SJSA1 (cell line): ENCODE results near the gene OR6J1. TPM values are rescaled to one million over a fixed set of nuclear protein-coding genes. Genes with fewer than 3 reads are reported as not detected.

Experiments used
- DNase-seq, 2 experiments: peaks; one replicate each; pipeline ENCODE4 v3.0.0-alpha.2; 2015 to 2020; ENCODE audit warnings: low spot score in 2 of 2, low read depth in 1 of 2
- H3K27ac ChIP-seq: fragments of 250-450 bp; sonication (Bioruptor Pico); 2 replicates; pipeline ENCODE4 v1.5.1; 2020; ENCODE audit warnings: mild to moderate bottlenecking, moderate library complexity
- H3K27me3 ChIP-seq: fragments of 250-450 bp; sonication (Bioruptor Pico); replicated peaks from 2 replicates; pipeline ENCODE4 v1.5.1; 2020; ENCODE audit warnings: mild to moderate bottlenecking, moderate library complexity
- H3K36me3 ChIP-seq: fragments of 250-450 bp; sonication (Bioruptor Pico); 2 replicates; pipeline ENCODE4 v1.5.1; 2020; ENCODE audit warnings: mild to moderate bottlenecking
- H3K4me1 ChIP-seq: fragments of 250-450 bp; sonication (Bioruptor Pico); replicated peaks from 2 replicates; pipeline ENCODE4 v1.6.1; 2021; ENCODE audit warnings: mild to moderate bottlenecking
- H3K4me3 ChIP-seq: fragments of 250-450 bp; sonication (Bioruptor Pico); 2 replicates; pipeline ENCODE4 v1.5.1; 2020; ENCODE audit warnings: mild to moderate bottlenecking
- H3K9me3 ChIP-seq: fragments of 250-450 bp; sonication (Bioruptor Pico); replicated peaks from 2 replicates; pipeline ENCODE4 v1.5.1; 2020; ENCODE audit warnings: mild to moderate bottlenecking
- total RNA-seq: library from RNA; depleted of rRNA; stranded (reverse); fragments of >200 nt; shearing (Covaris generic); gene quantifications from 2 replicates; pipeline ENCODE4 v1.2.3, GENCODE V29; 2014

OR6J1 gene
- total RNA-seq, 1 experiment from 2014 or later: not detected

DNA sequence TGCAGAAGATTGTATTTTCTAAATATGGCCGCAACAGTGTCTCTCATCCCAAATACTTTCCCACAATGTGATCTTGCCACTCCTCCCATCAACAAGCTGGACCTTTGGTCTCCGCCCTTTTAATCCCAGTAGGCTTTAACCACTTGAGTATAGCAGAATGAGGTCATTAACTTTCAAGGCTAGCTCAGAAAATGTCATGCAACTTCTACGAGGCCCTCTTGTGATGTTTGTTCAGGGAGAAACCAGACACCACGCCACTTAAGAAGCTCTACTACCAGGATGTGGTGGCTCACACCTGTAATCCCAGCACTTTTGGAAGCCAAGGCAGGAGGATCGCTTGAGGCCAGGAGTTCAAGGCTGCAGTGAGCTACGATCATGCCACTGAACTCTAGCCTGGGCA lies 20.1 kb upstream of the OR6J1 start:
- Histone ChIP-seq H3K4me3 (no peak overlapping the region), H3K4me1 (no peaks in the 10 kb centered on the region), H3K27ac (no peak overlapping the region), H3K36me3 (no peaks in the 10 kb centered on the region), H3K27me3 (no peaks in the 10 kb centered on the region), H3K9me3 (no peaks in the 10 kb centered on the region)
- no peak for DNase-seq

- Histone ChIP-seq H3K27me3 (no peaks in the 10 kb centered on the region), H3K4me1 (no peaks in the 10 kb centered on the region), H3K9me3 (no peaks in the 10 kb centered on the region), H3K36me3 (no peaks in the 10 kb centered on the region), H3K27ac (no peak overlapping the region), H3K4me3 (no peak overlapping the region)
- no peak for DNase-seq
Measured at GRCh38 chr14:22660654-22661053, 16.5 kb upstream of the OR6J1 start.

- Histone ChIP-seq H3K27me3 (no peaks in the 10 kb centered on the region), H3K9me3 (no peaks in the 10 kb centered on the region), H3K4me1 (no peaks in the 10 kb centered on the region), H3K27ac (no peak overlapping the region), H3K36me3 (no peaks in the 10 kb centered on the region), H3K4me3 (no peak overlapping the region)
- no peak for DNase-seq
Measured at GRCh38 chr14:22658946-22659345, 14.8 kb upstream of the OR6J1 start.

GRCh38 chr14:22657861-22658260 lies 13.7 kb upstream of the OR6J1 start:
- no peak overlapping the region for H3K27ac ChIP-seq

GRCh38 chr14:22656945-22657731 lies 13.0 kb upstream of the OR6J1 start:
- no peak overlapping the region for H3K27ac ChIP-seq
- DNase-seq: no peak
- no peaks in the 10 kb centered on the region for H3K9me3 ChIP-seq
- no peaks in the 10 kb centered on the region for H3K36me3 ChIP-seq
- no peak overlapping the region for H3K4me3 ChIP-seq
- no peaks in the 10 kb centered on the region for H3K27me3 ChIP-seq
- H3K4me1 ChIP-seq: peaks cover 3% of the 10 kb centered on the region; the same call in 1 of the 2 replicates

More at GRCh38 chr14:22657861-22658260, 13.7 kb upstream of the OR6J1 start:
- Histone ChIP-seq H3K4me3 (no peak overlapping the region), H3K27me3 (no peaks in the 10 kb centered on the region), H3K36me3 (no peaks in the 10 kb centered on the region), H3K9me3 (no peaks in the 10 kb centered on the region), H3K4me1 (peaks cover 3% of the 10 kb centered on the region; the same call in 1 of the 2 replicates)
- no peak for DNase-seq

- Histone ChIP-seq H3K36me3 (no peaks in the 10 kb centered on the region), H3K9me3 (no peaks in the 10 kb centered on the region), H3K27ac (no peak overlapping the region), H3K4me1 (peaks cover 3% of the 10 kb centered on the region; the same call in 1 of the 2 replicates), H3K27me3 (no peaks in the 10 kb centered on the region), H3K4me3 (no peak overlapping the region)
- no peak for DNase-seq
Measured at GRCh38 chr14:22656226-22656625, 12.1 kb upstream of the OR6J1 start.

DNA sequence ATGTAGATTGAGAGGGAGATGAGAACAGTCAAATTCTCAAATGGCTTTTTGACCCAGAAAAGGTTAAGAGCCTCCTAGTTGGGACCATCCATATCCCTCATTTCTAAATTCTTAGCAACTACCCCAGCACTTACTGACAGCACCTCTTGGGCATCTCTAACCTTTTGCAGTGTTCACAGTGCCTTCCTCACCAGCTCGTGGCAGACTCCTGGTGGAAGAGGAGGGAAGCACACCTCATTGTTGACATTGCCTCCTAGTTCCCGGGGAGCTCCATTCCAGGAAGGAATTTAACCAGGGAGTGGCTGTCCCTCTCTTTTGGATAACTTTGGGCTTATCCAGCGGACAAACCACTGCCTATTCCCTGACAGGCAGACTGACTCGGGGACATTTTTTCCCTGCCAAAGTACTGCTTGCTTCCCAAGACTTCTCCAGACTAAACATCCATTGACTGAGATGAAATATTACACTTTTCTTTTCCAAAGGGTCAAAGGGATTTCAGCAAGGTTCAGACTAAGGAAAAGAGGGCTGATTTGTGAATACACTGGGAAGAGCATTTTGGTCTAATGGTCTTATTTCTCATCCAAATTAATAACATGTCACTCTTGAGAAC lies 9.0 kb upstream of the OR6J1 start:
- H3K4me3 ChIP-seq: no peak overlapping the region
- no peak overlapping the region for H3K27ac ChIP-seq
- no peaks in the 10 kb centered on the region; the same call in 1 of the 2 replicates for H3K9me3 ChIP-seq
- peaks cover 3% of the 10 kb centered on the region; the same call in 1 of the 2 replicates for H3K4me1 ChIP-seq
- DNase-seq: peak; percentile 76 to 78
- no peaks in the 10 kb centered on the region for H3K27me3 ChIP-seq
- no peaks in the 10 kb centered on the region for H3K36me3 ChIP-seq

GRCh38 chr14:22651586-22651985 lies 7.4 kb upstream of the OR6J1 start:
- no peaks in the 10 kb centered on the region for H3K27me3 ChIP-seq
- H3K4me3 ChIP-seq: no peak overlapping the region
- no peaks in the 10 kb centered on the region; the same call in 1 of the 2 replicates for H3K9me3 ChIP-seq
- no peak for DNase-seq
- H3K27ac ChIP-seq: no peak overlapping the region
- no peaks in the 10 kb centered on the region for H3K36me3 ChIP-seq
- peaks cover 3% of the 10 kb centered on the region; the same call in 1 of the 2 replicates for H3K4me1 ChIP-seq

DNA sequence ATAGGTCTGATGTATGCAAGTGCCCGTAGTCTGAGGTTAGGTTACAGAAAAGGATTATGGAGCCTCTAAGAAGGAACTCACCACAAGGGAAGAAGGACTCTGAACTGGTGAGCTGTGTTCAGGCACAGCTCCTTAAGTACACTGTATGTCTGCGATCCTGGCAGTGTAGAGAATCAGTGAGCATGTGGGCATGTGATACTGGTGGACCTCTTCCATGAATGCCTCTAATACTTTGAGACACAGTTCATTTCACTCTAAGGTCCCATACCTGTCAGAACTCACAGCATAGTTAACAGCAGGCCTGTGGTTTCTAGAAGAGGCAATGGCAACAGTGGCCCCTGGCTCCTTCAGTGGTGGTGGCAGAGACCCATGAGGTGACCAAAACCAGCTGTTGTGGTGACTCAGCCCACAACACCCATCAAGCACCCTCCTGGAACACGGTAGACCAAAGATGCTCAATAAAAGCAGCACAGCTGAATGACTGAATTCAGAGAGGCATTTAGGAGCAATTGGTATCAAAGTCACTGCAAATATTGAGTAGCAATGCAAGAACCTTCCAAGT lies 6.9 kb upstream of the OR6J1 start:
- peaks cover 3% of the 10 kb centered on the region; the same call in 1 of the 2 replicates for H3K4me1 ChIP-seq
- no peaks in the 10 kb centered on the region for H3K27me3 ChIP-seq
- no peaks in the 10 kb centered on the region; the same call in 1 of the 2 replicates for H3K9me3 ChIP-seq
- DNase-seq: no peak
- H3K27ac ChIP-seq: no peak overlapping the region
- no peaks in the 10 kb centered on the region for H3K36me3 ChIP-seq
- H3K4me3 ChIP-seq: no peak overlapping the region

DNA sequence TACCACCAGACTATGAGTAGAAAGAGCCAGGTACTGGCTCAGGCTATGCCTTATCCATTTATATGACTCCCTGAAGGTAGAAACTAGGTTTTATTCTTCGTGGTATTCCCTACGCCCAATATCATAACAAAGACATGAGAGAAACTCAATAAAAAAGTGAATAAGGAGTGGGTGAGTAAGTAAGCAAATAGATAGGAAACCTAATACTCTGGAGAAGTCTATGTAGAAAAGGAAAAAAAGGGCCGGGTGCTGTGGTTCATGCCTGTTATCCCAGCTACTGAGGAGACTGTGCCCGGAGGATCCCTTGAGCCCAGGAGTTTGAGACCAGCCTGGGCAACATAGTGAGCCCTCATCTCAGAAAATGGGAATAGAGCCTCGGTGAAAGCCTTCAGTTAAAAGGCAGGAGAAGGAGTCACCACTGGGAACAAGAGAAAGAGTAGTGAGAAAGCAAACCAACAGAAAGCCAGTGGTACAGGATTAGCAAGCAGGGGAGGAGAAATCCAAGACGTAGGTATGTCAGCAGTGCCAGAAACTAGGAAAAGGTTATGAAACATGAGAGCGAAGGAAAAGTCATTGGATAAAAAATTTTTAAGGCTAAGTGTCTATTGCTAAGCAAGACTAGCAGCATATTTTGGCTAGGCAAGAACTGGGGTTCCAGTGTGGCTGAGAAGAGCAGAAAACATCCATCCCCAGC lies 6.0 kb upstream of the OR6J1 start:
- H3K4me1 ChIP-seq: peaks cover 3% of the 10 kb centered on the region; the same call in 1 of the 2 replicates
- no peaks in the 10 kb centered on the region for H3K36me3 ChIP-seq
- no peak overlapping the region for H3K4me3 ChIP-seq
- H3K27ac ChIP-seq: no peak overlapping the region
- H3K9me3 ChIP-seq: no peaks in the 10 kb centered on the region; the same call in 1 of the 2 replicates
- H3K27me3 ChIP-seq: no peaks in the 10 kb centered on the region
- DNase-seq: no peak

DNA sequence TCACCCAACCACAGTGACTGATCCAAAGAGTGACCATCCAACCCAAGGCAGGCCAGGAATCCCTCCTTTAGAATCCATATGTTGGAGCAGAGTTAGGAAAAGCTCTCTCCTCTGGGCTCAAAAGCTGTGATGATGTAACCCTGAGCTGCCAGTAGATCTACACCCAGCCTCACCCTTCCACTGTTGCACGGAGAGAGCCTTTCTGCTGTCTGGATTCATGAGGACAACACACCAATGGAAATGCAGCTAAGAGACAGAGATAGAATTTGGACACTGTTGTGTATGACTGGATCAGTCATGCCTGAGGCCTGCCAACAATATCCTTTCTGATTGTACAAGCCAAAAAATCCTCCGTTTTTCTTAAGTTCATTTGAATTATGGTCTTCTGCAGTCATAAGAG lies 4.4 kb upstream of the OR6J1 start:
- H3K9me3 ChIP-seq: no peaks in the 10 kb centered on the region; the same call in 1 of the 2 replicates
- peaks cover 3% of the 10 kb centered on the region; the same call in 1 of the 2 replicates for H3K4me1 ChIP-seq
- DNase-seq: no peak
- H3K27ac ChIP-seq: no peak overlapping the region
- no peaks in the 10 kb centered on the region for H3K36me3 ChIP-seq
- no peaks in the 10 kb centered on the region for H3K27me3 ChIP-seq
- no peak overlapping the region for H3K4me3 ChIP-seq

DNA sequence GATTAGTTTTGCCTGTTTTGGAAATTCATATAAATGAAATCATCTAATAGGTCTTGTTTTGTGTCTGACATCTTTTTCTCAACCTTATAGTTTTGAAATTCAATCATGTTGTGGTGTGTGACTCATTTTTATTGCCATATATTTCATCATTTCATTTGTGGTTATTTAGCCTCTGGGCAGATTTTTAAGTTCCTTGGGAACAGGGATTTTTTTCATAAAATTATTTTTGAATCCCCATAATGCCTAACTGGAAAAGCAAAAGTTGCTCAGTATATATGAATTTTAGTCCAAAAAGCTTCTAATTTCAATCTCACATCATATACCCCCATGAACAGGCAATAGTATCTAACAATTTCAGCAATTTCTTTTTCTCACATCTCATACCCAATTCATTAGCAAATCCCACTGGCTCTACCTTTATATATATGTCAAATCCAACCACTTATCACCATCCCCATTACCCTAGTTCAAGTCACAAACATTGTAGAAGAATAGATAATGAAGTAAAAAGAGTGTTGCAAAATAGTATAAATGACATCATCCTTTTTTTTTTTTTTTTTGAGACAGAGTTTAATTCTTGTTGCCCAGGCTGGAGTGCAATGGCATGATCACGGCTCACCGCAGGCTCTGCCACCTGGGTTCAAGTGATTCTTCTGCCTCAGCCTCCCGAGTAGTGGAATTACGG lies 2.6 kb upstream of the OR6J1 start:
- DNase-seq: no peak
- Histone ChIP-seq H3K27me3 (no peaks in the 10 kb centered on the region), H3K27ac (no peak overlapping the region), H3K9me3 (no peaks in the 10 kb centered on the region; the same call in 1 of the 2 replicates), H3K36me3 (no peaks in the 10 kb centered on the region), H3K4me1 (no peaks in the 10 kb centered on the region), H3K4me3 (no peak overlapping the region)

DNA sequence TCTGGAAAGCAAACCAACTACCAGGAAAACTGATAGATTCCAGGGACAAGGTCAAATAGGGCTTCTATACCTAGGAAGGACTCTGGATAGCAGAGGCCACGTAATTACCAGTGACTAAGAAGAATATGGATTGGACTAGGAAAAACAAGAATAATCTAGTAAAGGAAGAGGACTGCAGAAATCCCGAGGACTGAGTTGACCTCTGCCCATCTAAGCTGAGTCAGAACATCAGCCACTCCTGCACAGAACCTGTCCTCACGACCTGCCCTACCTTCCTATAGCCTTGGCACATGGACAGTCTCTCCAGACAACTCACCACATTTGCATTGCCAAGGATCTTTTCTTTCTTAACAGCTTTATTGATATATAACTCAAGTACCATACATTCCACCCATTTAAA lies 2.3 kb downstream of the OR6J1 start:
- H3K27me3 ChIP-seq: no peaks in the 10 kb centered on the region
- H3K4me1 ChIP-seq: no peaks in the 10 kb centered on the region
- H3K36me3 ChIP-seq: no peaks in the 10 kb centered on the region
- H3K27ac ChIP-seq: no peak overlapping the region
- H3K9me3 ChIP-seq: no peaks in the 10 kb centered on the region
- DNase-seq: no peak
- H3K4me3 ChIP-seq: no peak overlapping the region
